Esophagus (tissue), 2 donors: ENCODE data around the gene THRB. TPM values are rescaled to one million over a fixed set of nuclear protein-coding genes. Genes with fewer than 3 reads are reported as not detected.

Experiments
- H3K27ac ChIP-seq, 2 donors: one replicate each; pipeline ENCODE4 v1.5.1; 2013; ENCODE audit warnings: low read depth in 2 of 2, mild to moderate bottlenecking in 2 of 2, inconsistent platforms in 1 of 2, low read length in 1 of 2, moderate library complexity in 1 of 2
- H3K27me3 ChIP-seq, 2 donors: one replicate each; pipeline ENCODE4 v1.6.1; 2013; ENCODE audit warnings: low read length in 2 of 2, control low read depth in 1 of 2, mild to moderate bottlenecking in 1 of 2; ENCODE audit not compliant: insufficient read depth in 2 of 2, control insufficient read depth in 1 of 2
- H3K36me3 ChIP-seq, 2 donors: one replicate each; pipeline ENCODE4 v1.6.1; 2013; ENCODE audit warnings: low read length in 1 of 2; ENCODE audit not compliant: control insufficient read depth in 2 of 2, insufficient read depth in 2 of 2
- H3K4me1 ChIP-seq, 2 donors: one replicate each; pipeline ENCODE4 v1.6.1; 2013; ENCODE audit warnings: low read length in 1 of 2; ENCODE audit not compliant: control insufficient read depth in 2 of 2, insufficient read depth in 2 of 2
- H3K4me3 ChIP-seq, 2 donors: one replicate each; pipeline ENCODE4 v1.5.1; 2013; ENCODE audit warnings: low read length in 2 of 2, mild to moderate bottlenecking in 2 of 2, low read depth in 1 of 2, moderate library complexity in 1 of 2
- H3K9me3 ChIP-seq, 2 donors: one replicate each; pipeline ENCODE4 v1.6.1; 2013; ENCODE audit warnings: mild to moderate bottlenecking in 2 of 2, low read depth in 1 of 2, low read length in 1 of 2, moderate library complexity in 1 of 2; ENCODE audit not compliant: control insufficient read depth in 2 of 2, insufficient read depth in 1 of 2
- WGBS, 2 donors: extraction: QIAGEN DNeasy Blood & Tissue Kit; methylation state at CpG; one replicate each; pipeline ENCODE4 v1.1.7; 2013; 5-methylcytosine and 5-hydroxymethylcytosine counted together
- polyA plus RNA-seq, 2 donors: library from polyadenylated mRNA; stranded (reverse); fragments of 200-250 nt; gene quantifications; one replicate each; pipeline ENCODE4 v1.2.3, GENCODE V29; 2013
- donor health status: healthy with polysubstance abuse.
- donor health status: Bipolar disorder and iron deficiency.

THRB gene
- polyA plus RNA-seq, 2 donors, result 1.4 to 2.5 TPM

- H3K4me3 ChIP-seq, result peak overlapping the region; percentile 58 to 66
- no peaks in the 10 kb centered on the region for H3K36me3 ChIP-seq
- no peaks in the 10 kb centered on the region for H3K9me3 ChIP-seq
- peaks cover 0 to 5% of the 10 kb centered on the region in 2 donors for H3K4me1 ChIP-seq
- H3K27ac ChIP-seq, result peak overlapping the region; percentile 92 to 97
- no peaks in the 10 kb centered on the region for H3K27me3 ChIP-seq
- WGBS, 2 donors, result 1 to 3% methylated on average over 50 of the region's 50 CpGs
Measured at GRCh38 chr3:24493746-24494617, 668 bp downstream of the THRB start.

DNA sequence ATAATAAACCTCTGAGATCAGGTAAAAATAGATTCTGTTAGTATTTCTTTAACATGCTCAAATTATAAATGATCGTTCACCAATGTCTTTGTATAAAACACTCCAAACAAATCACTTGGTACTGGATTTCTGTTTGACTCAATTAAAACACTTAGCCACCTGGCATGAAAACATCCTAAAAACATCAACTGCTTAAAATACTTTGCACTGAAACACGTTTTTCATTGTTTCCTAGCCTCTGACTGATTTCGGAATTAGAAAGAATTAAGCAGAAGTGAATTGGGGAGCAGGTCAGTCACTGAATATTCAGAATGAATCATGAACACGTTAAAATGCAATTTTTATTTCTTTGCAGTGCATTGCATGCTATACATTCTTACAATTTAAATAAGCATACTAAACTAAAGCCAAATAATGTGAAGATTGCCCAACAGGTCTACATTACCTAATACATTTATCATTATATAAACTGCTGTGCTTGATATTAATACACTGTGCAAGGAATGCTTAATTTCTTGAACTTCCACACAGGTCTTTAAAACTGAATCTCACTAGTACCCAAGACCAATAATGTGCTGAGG is 1.6 kb downstream of the THRB start:
- H3K27ac ChIP-seq, result no peak overlapping the region
- H3K4me3 ChIP-seq, result no peak overlapping the region

GRCh38 chr3:24490151-24490550 is 4.5 kb downstream of the THRB start:
- no peak overlapping the region for H3K4me3 ChIP-seq
- H3K4me1 ChIP-seq, result peaks cover 0 to 5% of the 10 kb centered on the region in 2 donors
- no peak overlapping the region for H3K27ac ChIP-seq

More for the DNA sequence above, 1.6 kb downstream of the THRB start:
- H3K9me3 ChIP-seq, result no peaks in the 10 kb centered on the region
- no peaks in the 10 kb centered on the region for H3K27me3 ChIP-seq
- no peaks in the 10 kb centered on the region for H3K36me3 ChIP-seq
- WGBS, 2 donors, result 41 to 42% methylated on average over 4 of the region's 4 CpGs
- H3K4me1 ChIP-seq, result peaks cover 0 to 5% of the 10 kb centered on the region in 2 donors

GRCh38 chr3:24487325-24488262 is 7.1 kb downstream of the THRB start:
- no peak overlapping the region for H3K27ac ChIP-seq
- no peak overlapping the region for H3K4me3 ChIP-seq
- H3K27me3 ChIP-seq, result no peaks in the 10 kb centered on the region
- H3K9me3 ChIP-seq, result no peaks in the 10 kb centered on the region
- no peaks in the 10 kb centered on the region for H3K36me3 ChIP-seq
- peaks cover 0 to 5% of the 10 kb centered on the region in 2 donors for H3K4me1 ChIP-seq

More at GRCh38 chr3:24490151-24490550, 4.5 kb downstream of the THRB start:
- H3K36me3 ChIP-seq, result no peaks in the 10 kb centered on the region
- H3K9me3 ChIP-seq, result no peaks in the 10 kb centered on the region
- 50 to 59% methylated on average over 2 of the region's 2 CpGs for WGBS, 2 donors
- no peaks in the 10 kb centered on the region for H3K27me3 ChIP-seq

DNA sequence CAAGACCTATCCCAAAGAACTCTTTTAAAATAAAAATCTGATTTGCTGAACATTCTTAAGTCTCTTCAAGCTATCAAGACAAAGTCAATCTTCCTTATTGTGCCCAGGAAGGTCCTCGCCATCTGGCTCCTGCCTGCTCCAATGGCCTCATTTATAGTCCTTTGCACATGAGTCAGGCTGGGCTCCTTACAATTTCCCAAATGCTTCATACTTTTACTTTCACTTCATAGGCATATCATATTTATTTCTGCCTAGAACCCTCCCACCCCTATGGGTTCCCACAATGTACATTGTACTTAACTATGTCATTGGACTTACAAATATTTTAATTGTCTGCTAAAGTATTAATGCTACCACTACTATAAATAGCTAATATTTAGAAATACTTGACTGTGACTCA is 9.1 kb downstream of the THRB start:
- H3K4me3 ChIP-seq, result no peak overlapping the region
- 57 to 92% methylated on average over 1 of the region's 1 CpG for WGBS, 2 donors
- H3K36me3 ChIP-seq, result no peaks in the 10 kb centered on the region
- H3K9me3 ChIP-seq, result no peaks in the 10 kb centered on the region
- H3K27me3 ChIP-seq, result no peaks in the 10 kb centered on the region
- H3K4me1 ChIP-seq, result peaks cover 0 to 3% of the 10 kb centered on the region in 2 donors
- no peak overlapping the region for H3K27ac ChIP-seq

DNA sequence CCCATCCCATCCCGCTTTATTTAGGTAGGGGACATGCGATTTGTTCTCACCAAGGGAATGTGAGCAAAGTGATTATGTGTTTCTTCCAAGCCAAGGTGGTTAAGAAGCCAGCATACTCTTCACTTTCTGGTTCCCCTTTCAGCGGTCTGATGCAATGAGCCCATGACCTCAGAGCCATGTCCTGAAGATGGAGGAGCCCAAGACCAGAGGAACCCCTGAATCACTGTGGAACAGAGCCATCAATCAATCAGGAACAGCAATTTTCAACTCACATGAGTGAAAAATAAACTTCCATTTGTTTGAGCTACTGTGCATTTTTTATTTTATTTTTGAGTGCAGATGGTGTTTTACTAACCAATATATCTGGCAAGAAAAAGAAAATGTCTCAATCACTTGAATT is 10.8 kb downstream of the THRB start:
- Histone ChIP-seq H3K36me3 (no peaks in the 10 kb centered on the region), H3K27ac (no peak overlapping the region), H3K4me3 (no peak overlapping the region), H3K9me3 (no peaks in the 10 kb centered on the region), H3K27me3 (no peaks in the 10 kb centered on the region), H3K4me1 (no peaks in the 10 kb centered on the region)
- WGBS, 2 donors, result 90 to 93% methylated on average over 3 of the region's 3 CpGs

- Histone ChIP-seq H3K4me3 (no peak overlapping the region), H3K36me3 (no peaks in the 10 kb centered on the region), H3K4me1 (no peaks in the 10 kb centered on the region), H3K27ac (no peak overlapping the region), H3K27me3 (no peaks in the 10 kb centered on the region), H3K9me3 (no peaks in the 10 kb centered on the region)
- 87 to 91% methylated on average over 3 of the region's 3 CpGs for WGBS, 2 donors
Measured at GRCh38 chr3:24482096-24482705, 12.4 kb downstream of the THRB start.

DNA sequence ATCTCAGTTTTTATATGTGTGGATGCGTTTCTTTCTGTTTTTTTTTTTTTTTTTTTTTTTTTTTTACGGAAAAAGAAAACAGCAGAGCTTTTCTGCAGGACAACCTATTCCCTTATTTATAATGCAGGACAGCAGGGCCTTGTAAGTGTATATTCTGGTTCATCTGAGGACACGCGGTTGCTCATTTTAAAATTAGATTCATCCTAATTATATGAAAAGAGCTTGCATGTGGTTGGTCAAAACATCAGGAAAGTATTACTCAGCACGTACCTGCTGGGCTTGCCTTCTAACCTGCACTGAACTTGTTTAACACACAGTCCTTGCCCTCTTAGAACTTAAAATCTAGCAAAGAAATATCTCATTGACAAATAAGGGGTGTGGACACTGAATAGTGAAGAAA is 13.5 kb downstream of the THRB start:
- Histone ChIP-seq H3K27me3 (no peaks in the 10 kb centered on the region), H3K4me3 (no peak overlapping the region), H3K9me3 (no peaks in the 10 kb centered on the region), H3K27ac (no peak overlapping the region), H3K4me1 (no peaks in the 10 kb centered on the region), H3K36me3 (no peaks in the 10 kb centered on the region)
- 77 to 92% methylated on average over 5 of the region's 5 CpGs for WGBS, 2 donors

- Histone ChIP-seq H3K27ac (no peak overlapping the region), H3K9me3 (no peaks in the 10 kb centered on the region), H3K27me3 (no peaks in the 10 kb centered on the region), H3K4me1 (peaks cover 0 to 4% of the 10 kb centered on the region in 2 donors), H3K36me3 (no peaks in the 10 kb centered on the region), H3K4me3 (no peak overlapping the region)
Measured at GRCh38 chr3:24480497-24480896, 14.2 kb downstream of the THRB start.
